Astrocyte (in vitro differentiated cells and primary cell): Measurements from ENCODE around the gene MRPL33. TPM values are rescaled to one million over a fixed set of nuclear protein-coding genes. Genes with fewer than 3 reads are reported as not detected.

ENCODE experiments used
- DNase-seq: peaks from one replicate; pipeline ENCODE4 v3.0.0-alpha.2; 2010; ENCODE audit warnings: low read depth
- FAIRE-seq: peaks from 2 replicates; lab custom pipeline; 2011; peaks lifted over from hg19 to GRCh38; lab: Jason Lieb, UNC
- H2AFZ ChIP-seq: 2 replicates; pipeline ENCODE4 v1.6.0; 2012; ENCODE audit warnings: low read depth, low read length, inconsistent platforms
- H3K27ac ChIP-seq: 2 replicates; pipeline ENCODE4 v1.5.1; 2011; ENCODE audit warnings: low read depth, low read length, inconsistent platforms
- H3K27me3 ChIP-seq: 2 replicates; pipeline ENCODE4 v1.6.0; 2011; ENCODE audit warnings: low read length, inconsistent platforms; ENCODE audit not compliant: insufficient read depth
- H3K36me3 ChIP-seq: 2 replicates; pipeline ENCODE4 v1.5.1; 2011; ENCODE audit warnings: low read length, inconsistent platforms; ENCODE audit not compliant: insufficient read depth
- H3K4me1 ChIP-seq: 2 replicates; pipeline ENCODE4 v1.5.1; 2011; ENCODE audit warnings: low read length, inconsistent platforms; ENCODE audit not compliant: insufficient read depth
- H3K4me2 ChIP-seq: 2 replicates; pipeline ENCODE4 v1.6.0; 2012; ENCODE audit warnings: low read length, inconsistent platforms
- H3K4me3 ChIP-seq: 2 replicates; pipeline ENCODE4 v1.5.1; 2011; ENCODE audit warnings: low read depth, mild to moderate bottlenecking, low read length, inconsistent platforms; ENCODE audit not compliant: insufficient read depth
- H3K79me2 ChIP-seq: 2 replicates; pipeline ENCODE4 v1.6.0; 2012; ENCODE audit warnings: mild to moderate bottlenecking, low read length, inconsistent platforms; ENCODE audit not compliant: insufficient read depth
- H3K9ac ChIP-seq: 2 replicates; pipeline ENCODE4 v1.6.0; 2012; ENCODE audit warnings: mild to moderate bottlenecking, low read length, inconsistent platforms
- H3K9me3 ChIP-seq: 2 replicates; pipeline ENCODE4 v1.5.1; 2012; ENCODE audit warnings: low read depth, mild to moderate bottlenecking, low read length, inconsistent platforms; ENCODE audit not compliant: insufficient read depth
- H4K20me1 ChIP-seq: 2 replicates; pipeline ENCODE4 v1.6.0; 2012; ENCODE audit warnings: low read length, inconsistent platforms; ENCODE audit not compliant: insufficient read depth
- H3K27ac Mint-ChIP-seq: one replicate; pipeline ENCODE4 v1.8.0; 2021; ENCODE audit warnings: mild to moderate bottlenecking, mixed read lengths; ENCODE audit not compliant: unreplicated experiment
- H3K27me3 Mint-ChIP-seq: one replicate; pipeline ENCODE4 v1.8.0; 2021; ENCODE audit warnings: low read depth, mixed read lengths; ENCODE audit not compliant: unreplicated experiment
- H3K36me3 Mint-ChIP-seq: one replicate; pipeline ENCODE4 v1.8.0; 2021; ENCODE audit warnings: low read depth, mixed read lengths; ENCODE audit not compliant: unreplicated experiment
- H3K4me1 Mint-ChIP-seq: one replicate; pipeline ENCODE4 v1.8.0; 2021; ENCODE audit warnings: low read depth, mixed read lengths; ENCODE audit not compliant: unreplicated experiment
- H3K4me3 Mint-ChIP-seq: one replicate; pipeline ENCODE4 v1.8.0; 2021; ENCODE audit warnings: mild to moderate bottlenecking, moderate library complexity, mixed read lengths; ENCODE audit not compliant: unreplicated experiment
- H3K9me3 Mint-ChIP-seq: one replicate; pipeline ENCODE4 v1.8.0; 2021; ENCODE audit warnings: mild to moderate bottlenecking, mixed read lengths; ENCODE audit not compliant: unreplicated experiment
- CTCF ChIP-seq: IDR thresholded peaks from 2 replicates; pipeline ENCODE4 v1.5.1; 2011; ENCODE audit warnings: low read depth, mild to moderate bottlenecking, inconsistent platforms, low read length, moderate library complexity; ENCODE audit not compliant: insufficient read depth
- EZH2 ChIP-seq: IDR thresholded peaks from 2 replicates; pipeline ENCODE4 v1.6.1; 2012; ENCODE audit warnings: mild to moderate bottlenecking, low read length, inconsistent platforms; ENCODE audit not compliant: insufficient read depth
- total RNA-seq: library from RNA; stranded (reverse); gene quantifications from 2 replicates; pipeline ENCODE4 v1.2.1, GENCODE V29; 2021

Gene MRPL33
- total RNA-seq, 1 donor from 2014 or later = 85.3 TPM

GRCh38 chr2:27751377-27751776 lies 20.1 kb upstream of the MRPL33 start:
- Histone ChIP-seq H3K27me3 (no peaks in the 10 kb centered on the region), H4K20me1 (no peaks in the 10 kb centered on the region), H3K36me3 (no peaks in the 10 kb centered on the region), H3K4me2 (no peak overlapping the region), H3K9me3 (no peaks in the 10 kb centered on the region), H3K4me3 (no peak overlapping the region), H2AFZ (no peak overlapping the region), H3K9ac (no peak overlapping the region), H3K79me2 (no peaks in the 10 kb centered on the region), H3K4me1 (no peaks in the 10 kb centered on the region), H3K27ac (no peak overlapping the region)
- H3K27me3 Mint-ChIP-seq = no peaks in the 10 kb centered on the region
- no peak for DNase-seq
- FAIRE-seq = no peak
- TF ChIP-seq EZH2 = no peak
- TF ChIP-seq CTCF = no peak
- peaks cover 3% of the 10 kb centered on the region for H3K36me3 Mint-ChIP-seq
- H3K27ac Mint-ChIP-seq = no peak overlapping the region
- H3K9me3 Mint-ChIP-seq = peaks cover 12% of the 10 kb centered on the region
- H3K4me1 Mint-ChIP-seq = peaks cover 19% of the 10 kb centered on the region
- H3K4me3 Mint-ChIP-seq = no peak overlapping the region

- no peak overlapping the region for H3K9ac ChIP-seq
- peak overlapping the region; percentile 14 for H2AFZ ChIP-seq
- no peak overlapping the region for H3K27ac ChIP-seq
- H3K79me2 ChIP-seq = no peaks in the 10 kb centered on the region
- H3K4me1 ChIP-seq = no peaks in the 10 kb centered on the region
- H3K4me3 Mint-ChIP-seq = peak overlapping the region; percentile 81
- H3K4me3 ChIP-seq = no peak overlapping the region
- no peak overlapping the region for H3K4me2 ChIP-seq
- TF ChIP-seq CTCF (no peak), EZH2 (no peak)
- FAIRE-seq (no peak), DNase-seq (no peak)
- H3K36me3 Mint-ChIP-seq = peaks cover 3% of the 10 kb centered on the region
- peaks cover 23% of the 10 kb centered on the region for H3K4me1 Mint-ChIP-seq
- H4K20me1 ChIP-seq = no peaks in the 10 kb centered on the region
- no peaks in the 10 kb centered on the region for H3K9me3 ChIP-seq
- peak overlapping the region; percentile 79 for H3K27ac Mint-ChIP-seq
- no peaks in the 10 kb centered on the region for H3K27me3 ChIP-seq
- H3K36me3 ChIP-seq = no peaks in the 10 kb centered on the region
- no peaks in the 10 kb centered on the region for H3K27me3 Mint-ChIP-seq
- peaks cover 12% of the 10 kb centered on the region for H3K9me3 Mint-ChIP-seq
These were observed 18.8 kb upstream of the MRPL33 start for GRCh38 chr2:27752551-27753237.

GRCh38 chr2:27754138-27754588 lies 17.4 kb upstream of the MRPL33 start:
- H3K79me2 ChIP-seq = no peaks in the 10 kb centered on the region
- Mint-ChIP-seq H3K4me1 (peaks cover 23% of the 10 kb centered on the region), H3K9me3 (peaks cover 3% of the 10 kb centered on the region), H3K27ac (peak overlapping the region; percentile 79), H3K4me3 (no peak overlapping the region), H3K36me3 (peaks cover 3% of the 10 kb centered on the region), H3K27me3 (no peaks in the 10 kb centered on the region)
- no peak overlapping the region for H3K27ac ChIP-seq
- no peaks in the 10 kb centered on the region for H3K9me3 ChIP-seq
- DNase-seq = peak; percentile 51
- H2AFZ ChIP-seq = no peak overlapping the region
- no peak overlapping the region for H3K9ac ChIP-seq
- no peaks in the 10 kb centered on the region for H4K20me1 ChIP-seq
- H3K36me3 ChIP-seq = no peaks in the 10 kb centered on the region
- H3K27me3 ChIP-seq = no peaks in the 10 kb centered on the region
- no peak overlapping the region for H3K4me2 ChIP-seq
- TF ChIP-seq CTCF (peak; percentile 95), EZH2 (no peak)
- no peak for FAIRE-seq
- H3K4me3 ChIP-seq = no peak overlapping the region
- H3K4me1 ChIP-seq = no peaks in the 10 kb centered on the region
